Activated T-cell treated with anti-CD3 and anti-CD28 coated beads for 4 hours (primary cell): ENCODE measurements around the gene THADA.

Experiments used
- DNase-seq: peaks from one replicate; pipeline ENCODE4 v3.0.0-alpha.2; 2020

The THADA gene

GRCh38 chr2:43217228-43218154, 378.3 kb downstream of the THADA start:
- DNase-seq: no peak

- no peak for DNase-seq
Observed at GRCh38 chr2:43216629-43217028, 379.2 kb downstream of the THADA start.

- DNase-seq: no peak
Observed at GRCh38 chr2:43215673-43216255, 380.1 kb downstream of the THADA start.

GRCh38 chr2:43214253-43214652, 381.6 kb downstream of the THADA start:
- no peak for DNase-seq

- no peak for DNase-seq
Observed at GRCh38 chr2:43212931-43213330, 382.9 kb downstream of the THADA start.

GRCh38 chr2:43212216-43212835, 383.5 kb downstream of the THADA start:
- DNase-seq: no peak

GRCh38 chr2:43210467-43211303, 385.2 kb downstream of the THADA start:
- no peak for DNase-seq

- no peak for DNase-seq
Observed at GRCh38 chr2:43210125-43210466, 385.7 kb downstream of the THADA start.

- no peak for DNase-seq
Observed at GRCh38 chr2:43209204-43209717, 386.6 kb downstream of the THADA start.

GRCh38 chr2:43207553-43208300, 388.1 kb downstream of the THADA start:
- no peak for DNase-seq

GRCh38 chr2:43206602-43207001, 389.2 kb downstream of the THADA start:
- DNase-seq: no peak

GRCh38 chr2:43203373-43203772, 392.5 kb downstream of the THADA start:
- DNase-seq: no peak

GRCh38 chr2:43202289-43202688, 393.5 kb downstream of the THADA start:
- no peak for DNase-seq

- DNase-seq: no peak
Observed at GRCh38 chr2:43201497-43201896, 394.3 kb downstream of the THADA start.

- DNase-seq: no peak
Observed at GRCh38 chr2:43201016-43201415, 394.8 kb downstream of the THADA start.

- no peak for DNase-seq
Observed at GRCh38 chr2:43199492-43200488, 396.0 kb downstream of the THADA start.

GRCh38 chr2:43198263-43198662, 397.6 kb downstream of the THADA start:
- DNase-seq: no peak

- DNase-seq: no peak
Observed at GRCh38 chr2:43197588-43197896, 398.3 kb downstream of the THADA start.

- no peak for DNase-seq
Observed at GRCh38 chr2:43196768-43197587, 398.9 kb downstream of the THADA start.
